ENCODE data around the gene TMEM158.

TMEM158 gene

GRCh38 chr3:45252826-45253225 lies 26.7 kb upstream of the TMEM158 start:
- no peak for TF ChIP-seq CTCF (IDR thresholded peaks at IDR 0.05; ENCODE audit: control extremely low read depth, extremely low read depth, low read depth, missing control alignments)
- POLR2A ChIA-PET: no interaction called here
- CTCF ChIA-PET: interaction anchor here (0.9 to 1.2 kb wide), 3 partner anchors 11 to 43 kb away, joined by 3 read pairs; no protein-coding TSS in a partner anchor
- no peak for DNase-seq (ENCODE audit: extremely low spot score)

- POLR2A ChIA-PET: no interaction called here
- no peak for DNase-seq (ENCODE audit: extremely low spot score)
- no peak for TF ChIP-seq CTCF (IDR thresholded peaks at IDR 0.05; ENCODE audit: control extremely low read depth, extremely low read depth, low read depth, missing control alignments)
- CTCF ChIA-PET: no interaction called here
These were observed 23.3 kb upstream of the TMEM158 start for GRCh38 chr3:45249391-45249790.

- TF ChIP-seq CTCF (IDR thresholded peaks at IDR 0.05; ENCODE audit: control extremely low read depth, extremely low read depth, low read depth, missing control alignments): no peak
- ChIA-PET CTCF (no interaction called here), POLR2A (no interaction called here)
- no peak for DNase-seq (ENCODE audit: extremely low spot score)
These were observed 20.2 kb upstream of the TMEM158 start for GRCh38 chr3:45246241-45246640.

GRCh38 chr3:45244356-45244755 lies 18.3 kb upstream of the TMEM158 start:
- TF ChIP-seq CTCF (IDR thresholded peaks at IDR 0.05; ENCODE audit: control extremely low read depth, extremely low read depth, low read depth, missing control alignments): no peak
- ChIA-PET POLR2A (no interaction called here), CTCF (interaction anchor here (1.2 kb wide), 1 partner anchor 203 kb away, joined by 3 read pairs; no protein-coding TSS in a partner anchor)
- no peak for DNase-seq (ENCODE audit: extremely low spot score)

- no peak for DNase-seq (ENCODE audit: extremely low spot score)
- no peak for TF ChIP-seq CTCF (IDR thresholded peaks at IDR 0.05; ENCODE audit: control extremely low read depth, extremely low read depth, low read depth, missing control alignments)
- CTCF ChIA-PET: interaction anchor here (0.9 to 1.3 kb wide), 2 partner anchors 11 to 14 kb away, joined by 3 read pairs; partner anchors contain the start of gene TMEM158
- POLR2A ChIA-PET: no interaction called here
These were observed 15.1 kb upstream of the TMEM158 start for GRCh38 chr3:45241206-45241605.

- ChIA-PET POLR2A (no interaction called here), CTCF (no interaction called here)
- no peak for DNase-seq (ENCODE audit: extremely low spot score)
- TF ChIP-seq CTCF (IDR thresholded peaks at IDR 0.05; ENCODE audit: control extremely low read depth, extremely low read depth, low read depth, missing control alignments): no peak
These were observed 14.2 kb upstream of the TMEM158 start for GRCh38 chr3:45240292-45240691.

GRCh38 chr3:45239254-45239653 lies 13.2 kb upstream of the TMEM158 start:
- no peak for TF ChIP-seq CTCF (IDR thresholded peaks at IDR 0.05; ENCODE audit: control extremely low read depth, extremely low read depth, low read depth, missing control alignments)
- CTCF ChIA-PET: interaction anchor here (0.8 kb wide), 1 partner anchor 29 kb away, joined by 3 read pairs; no protein-coding TSS in a partner anchor
- POLR2A ChIA-PET: no interaction called here
- no peak for DNase-seq (ENCODE audit: extremely low spot score)
